GM10248 (cell line): ENCODE results near the gene FAM174C.

Experiments used
- CTCF ChIA-PET: fragments of 300-600 bp; sonication (Branson Sonifier 250); formaldehyde crosslinking; extraction: SDS; loops from one replicate; lab custom pipeline; 2021; ENCODE audit warnings: antibody characterized with exemption; lab: Yijun Ruan, JAX
- POLR2A ChIA-PET: fragments of 350-650 bp; sonication (Branson Sonifier 250); formaldehyde crosslinking; extraction: SDS; loops from one replicate; lab custom pipeline; 2020; ENCODE audit warnings: antibody characterized with exemption; lab: Yijun Ruan, JAX
- DNase-seq: peaks from one replicate; pipeline ENCODE4 v3.0.0; 2012; ENCODE audit errors: extremely low spot score
- TF ChIP-seq, protein P1 (sequence below): IDR thresholded peaks from 2 replicates; pipeline ENCODE4 v1.5.1; 2012; ENCODE audit warnings: mild to moderate bottlenecking, low read depth; ENCODE audit errors: extremely low read depth, missing control alignments, control extremely low read depth

Gene FAM174C

GRCh38 chr19:1282588-1283206 is 7.4 kb downstream of the FAM174C start:
- ChIA-PET POLR2A (no interaction called here), CTCF (interaction anchor here (0.9 kb wide), 1 partner anchor 90 kb away, joined by 3 read pairs; no protein-coding TSS in a partner anchor)
- TF ChIP-seq, protein P1, sequence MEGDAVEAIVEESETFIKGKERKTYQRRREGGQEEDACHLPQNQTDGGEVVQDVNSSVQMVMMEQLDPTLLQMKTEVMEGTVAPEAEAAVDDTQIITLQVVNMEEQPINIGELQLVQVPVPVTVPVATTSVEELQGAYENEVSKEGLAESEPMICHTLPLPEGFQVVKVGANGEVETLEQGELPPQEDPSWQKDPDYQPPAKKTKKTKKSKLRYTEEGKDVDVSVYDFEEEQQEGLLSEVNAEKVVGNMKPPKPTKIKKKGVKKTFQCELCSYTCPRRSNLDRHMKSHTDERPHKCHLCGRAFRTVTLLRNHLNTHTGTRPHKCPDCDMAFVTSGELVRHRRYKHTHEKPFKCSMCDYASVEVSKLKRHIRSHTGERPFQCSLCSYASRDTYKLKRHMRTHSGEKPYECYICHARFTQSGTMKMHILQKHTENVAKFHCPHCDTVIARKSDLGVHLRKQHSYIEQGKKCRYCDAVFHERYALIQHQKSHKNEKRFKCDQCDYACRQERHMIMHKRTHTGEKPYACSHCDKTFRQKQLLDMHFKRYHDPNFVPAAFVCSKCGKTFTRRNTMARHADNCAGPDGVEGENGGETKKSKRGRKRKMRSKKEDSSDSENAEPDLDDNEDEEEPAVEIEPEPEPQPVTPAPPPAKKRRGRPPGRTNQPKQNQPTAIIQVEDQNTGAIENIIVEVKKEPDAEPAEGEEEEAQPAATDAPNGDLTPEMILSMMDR, result no peak
- DNase-seq, result no peak

DNA sequence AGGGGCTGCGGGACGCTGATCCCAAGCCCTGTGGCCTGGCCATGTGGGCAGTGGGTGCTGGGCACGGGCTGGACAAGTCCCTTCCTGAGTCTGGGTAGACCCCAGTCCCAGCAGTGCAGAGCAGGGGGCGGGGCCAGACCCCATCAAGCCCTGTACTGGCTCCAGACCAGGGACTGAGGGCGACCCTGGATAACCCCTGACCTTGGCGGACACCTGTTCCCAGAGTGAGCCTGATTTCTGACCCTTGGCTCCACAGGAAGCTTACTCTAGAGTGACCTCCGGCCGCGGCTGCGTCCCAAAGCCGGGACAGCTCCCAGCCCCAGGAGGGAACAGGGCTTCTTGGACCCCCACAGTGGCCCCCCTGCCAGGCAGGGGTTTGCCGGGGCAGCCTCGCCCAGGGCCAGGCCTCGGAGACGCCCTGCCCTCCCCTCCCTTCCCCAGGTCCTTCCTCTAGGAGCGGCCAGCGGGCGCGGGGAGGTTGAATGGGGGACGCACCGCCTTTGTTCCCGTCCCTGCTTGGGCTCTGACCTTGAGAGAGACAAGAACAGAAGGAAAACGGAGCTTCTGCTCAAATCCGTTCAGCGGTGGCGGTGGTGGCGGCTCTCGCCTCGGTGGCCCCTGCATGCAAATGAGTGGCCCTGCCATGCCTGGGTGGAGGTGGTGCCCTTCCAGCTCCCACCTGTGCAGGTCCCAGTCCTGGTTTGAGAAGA is 8.0 kb downstream of the FAM174C start:
- DNase-seq, result no peak
- ChIA-PET CTCF (interaction anchor here (0.9 to 1.2 kb wide), 3 partner anchors 17 to 89 kb away, joined by 3 to 4 read pairs (median 3); a partner anchor contains a TSS), POLR2A (no interaction called here)
- TF ChIP-seq, protein P1, result no peak

GRCh38 chr19:1283917-1284292 is 8.6 kb downstream of the FAM174C start:
- ChIA-PET POLR2A (interaction anchor here (0.9 kb wide), 1 partner anchor 9 kb away, joined by 4 read pairs; the partner anchor contains the start of gene FAM174C), CTCF (interaction anchor here (0.9 to 1.4 kb wide), 3 partner anchors 18 to 88 kb away, joined by 3 to 9 read pairs (median 4); a partner anchor contains a TSS)
- DNase-seq, result no peak
- TF ChIP-seq, protein P1, result no peak

DNA sequence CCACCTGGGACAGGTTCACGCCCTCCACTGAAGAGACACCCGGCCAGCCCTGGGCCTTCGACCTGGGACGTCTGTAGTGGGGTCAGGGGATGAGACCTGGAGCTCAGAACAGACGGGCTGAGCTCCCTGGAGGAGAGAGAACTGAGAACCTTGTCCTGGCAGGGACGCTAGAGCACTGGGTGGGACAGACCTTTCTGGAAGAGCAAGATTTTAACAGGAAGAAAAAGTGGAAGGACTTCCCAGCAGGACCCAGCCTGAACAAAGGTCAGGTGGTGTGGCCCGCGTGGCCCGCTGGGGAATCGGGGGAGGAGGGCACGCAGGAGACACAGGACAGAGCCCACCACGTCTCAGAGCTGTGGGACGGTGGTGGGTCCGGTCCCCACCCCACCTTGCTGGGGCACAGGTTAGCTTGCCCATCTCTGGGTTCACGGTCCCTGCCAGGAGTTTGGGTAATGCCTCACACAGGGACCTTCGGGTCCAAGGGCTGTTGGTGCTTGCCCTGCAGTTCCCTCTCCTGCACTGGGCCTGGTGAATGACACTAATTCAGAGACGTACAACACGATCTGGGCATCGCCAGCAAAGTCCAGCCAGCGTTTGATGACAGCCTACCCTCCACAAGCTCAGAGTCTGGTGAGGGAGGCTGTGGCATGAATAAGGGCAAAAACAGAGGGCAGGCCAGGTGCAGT is 9.1 kb downstream of the FAM174C start:
- TF ChIP-seq, protein P1, result no peak
- no peak for DNase-seq
- ChIA-PET CTCF (interaction anchor here (0.9 to 1.4 kb wide), 3 partner anchors 18 to 88 kb away, joined by 3 to 9 read pairs (median 4); a partner anchor contains a TSS), POLR2A (interaction anchor here (0.7 to 0.9 kb wide), 2 partner anchors 9 to 15 kb away, joined by 3 to 4 read pairs; partner anchors contain the start of genes CIRBP and FAM174C)

DNA sequence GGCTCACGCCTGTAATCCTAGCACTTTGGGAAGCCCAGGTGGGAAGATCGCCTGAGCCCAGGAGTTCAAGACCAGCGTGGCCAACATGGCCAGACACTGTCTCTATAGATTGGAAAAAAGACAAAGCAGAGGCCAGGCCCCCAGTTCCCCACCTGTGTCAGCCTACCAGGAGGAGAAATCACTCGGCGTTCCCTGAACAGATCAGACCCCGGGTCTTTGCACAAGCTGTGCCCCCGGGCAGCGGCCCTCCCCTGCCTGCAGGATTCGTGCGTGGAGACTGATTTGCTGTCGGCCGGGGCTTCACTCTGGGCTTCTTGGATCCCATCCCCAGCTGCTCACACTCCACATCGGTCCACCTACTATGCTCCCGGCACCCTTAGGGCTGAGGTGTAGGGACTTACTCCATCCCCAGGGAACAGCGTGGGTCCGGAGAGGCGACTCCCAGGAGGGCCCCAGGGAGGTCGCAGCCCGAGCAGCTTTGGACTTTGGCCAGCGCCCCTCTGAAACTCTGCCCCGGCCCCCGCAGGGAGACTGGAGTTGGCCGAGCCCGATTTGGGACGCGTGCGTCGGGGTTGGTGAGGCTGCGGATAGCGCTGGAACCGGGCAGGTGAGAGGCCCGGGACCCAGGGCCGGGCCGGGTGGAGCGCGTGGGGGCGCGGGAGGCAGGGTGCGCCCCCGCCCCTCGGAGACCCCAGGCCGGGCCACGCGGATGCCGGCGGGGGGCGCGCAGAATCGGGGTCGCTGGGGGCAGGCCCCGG is 9.8 kb downstream of the FAM174C start:
- CTCF ChIA-PET, result interaction anchor here (1.4 kb wide), 1 partner anchor 87 kb away, joined by 9 read pairs; no protein-coding TSS in a partner anchor
- POLR2A ChIA-PET, result interaction anchor here (0.7 kb wide), 1 partner anchor 16 kb away, joined by 3 read pairs; the partner anchor contains the start of gene CIRBP
- TF ChIP-seq, protein P1, result no peak
- DNase-seq, result no peak

DNA sequence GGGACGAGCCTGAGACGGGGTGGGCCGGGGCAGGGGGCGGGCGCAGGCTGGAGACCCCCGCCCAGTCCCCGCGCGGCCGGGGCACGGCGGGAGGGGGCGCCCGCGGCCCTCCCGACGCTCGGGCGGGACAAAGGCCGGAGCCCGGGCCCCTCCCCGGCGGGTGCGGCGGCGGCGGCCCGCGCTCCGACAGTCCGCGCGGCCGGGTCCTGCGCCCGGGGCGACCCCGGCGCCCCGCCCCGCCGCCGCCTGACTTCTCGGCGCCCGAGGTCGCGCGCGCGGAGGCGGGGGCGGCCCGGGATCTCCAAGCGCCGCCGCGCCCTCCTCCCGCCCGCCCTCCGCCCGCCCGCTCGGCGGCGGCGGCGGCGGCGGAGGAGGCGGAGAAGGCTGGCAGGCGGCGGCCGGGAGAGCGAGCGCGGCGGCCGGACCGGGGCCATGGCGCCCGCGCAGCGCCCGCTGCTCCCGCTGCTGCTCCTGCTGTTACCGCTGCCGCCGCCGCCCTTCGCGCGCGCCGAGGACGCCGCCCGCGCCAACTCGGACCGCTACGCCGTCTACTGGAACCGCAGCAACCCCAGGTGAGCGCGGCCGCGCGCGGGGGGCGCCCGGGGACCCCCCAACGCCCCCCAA is 10.5 kb downstream of the FAM174C start, which contains the start of gene EFNA2:
Gene EFNA2, plus strand, starts transcription at position 137 of the 624 bp plus-strand sequence. Its CDS starts 296 bp downstream, at position 433.
- TF ChIP-seq, protein P1, result no peak
- ChIA-PET POLR2A (no interaction called here), CTCF (no interaction called here)
- DNase-seq, result no peak
